ENCODE data around the gene BCAS3.

Gene BCAS3

DNA sequence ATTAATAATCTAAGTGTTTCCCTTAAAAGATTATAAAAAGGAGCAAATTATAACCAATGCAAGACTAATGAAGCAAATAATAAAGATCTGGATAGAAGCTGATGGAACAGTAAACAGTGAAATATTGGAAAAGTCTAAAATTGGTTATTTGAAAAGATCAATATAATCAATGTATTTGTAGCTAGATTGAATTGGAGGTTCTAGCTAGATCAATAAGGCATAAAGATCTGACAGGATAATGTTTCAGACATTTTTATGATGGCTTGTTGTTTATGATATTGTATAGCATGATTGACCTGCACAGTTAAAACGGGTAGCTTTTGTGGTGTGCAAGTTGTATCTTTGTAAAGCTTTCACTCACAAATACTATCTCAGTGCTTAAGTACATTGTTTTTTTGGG lies 245.3 kb downstream of the BCAS3 start:
- H3K9me2 ChIP-seq (replicated peaks; ENCODE audit: control insufficient read depth, low read length) = no peaks in the 10 kb centered on the region
- no peaks in the 10 kb centered on the region for H3K27me3 ChIP-seq (ENCODE audit: control insufficient read depth, low read length)
- H3K79me2 ChIP-seq (ENCODE audit: control insufficient read depth, low read length) = no peaks in the 10 kb centered on the region
- H3F3A ChIP-seq (ENCODE audit: control insufficient read depth, insufficient read depth) = no peaks in the 10 kb centered on the region
- no peak overlapping the region for H3K4me2 ChIP-seq (ENCODE audit: low read length)
- TF ChIP-seq EZH2phosphoT487 (IDR thresholded peaks at IDR 0.05; ENCODE audit: borderline replicate concordance, low read length) = no peak
- TF ChIP-seq, protein P1, sequence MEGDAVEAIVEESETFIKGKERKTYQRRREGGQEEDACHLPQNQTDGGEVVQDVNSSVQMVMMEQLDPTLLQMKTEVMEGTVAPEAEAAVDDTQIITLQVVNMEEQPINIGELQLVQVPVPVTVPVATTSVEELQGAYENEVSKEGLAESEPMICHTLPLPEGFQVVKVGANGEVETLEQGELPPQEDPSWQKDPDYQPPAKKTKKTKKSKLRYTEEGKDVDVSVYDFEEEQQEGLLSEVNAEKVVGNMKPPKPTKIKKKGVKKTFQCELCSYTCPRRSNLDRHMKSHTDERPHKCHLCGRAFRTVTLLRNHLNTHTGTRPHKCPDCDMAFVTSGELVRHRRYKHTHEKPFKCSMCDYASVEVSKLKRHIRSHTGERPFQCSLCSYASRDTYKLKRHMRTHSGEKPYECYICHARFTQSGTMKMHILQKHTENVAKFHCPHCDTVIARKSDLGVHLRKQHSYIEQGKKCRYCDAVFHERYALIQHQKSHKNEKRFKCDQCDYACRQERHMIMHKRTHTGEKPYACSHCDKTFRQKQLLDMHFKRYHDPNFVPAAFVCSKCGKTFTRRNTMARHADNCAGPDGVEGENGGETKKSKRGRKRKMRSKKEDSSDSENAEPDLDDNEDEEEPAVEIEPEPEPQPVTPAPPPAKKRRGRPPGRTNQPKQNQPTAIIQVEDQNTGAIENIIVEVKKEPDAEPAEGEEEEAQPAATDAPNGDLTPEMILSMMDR (IDR thresholded peaks at IDR 0.05; ENCODE audit: low read depth, low read length, poor library complexity, severe bottlenecking) = no peak
- no peak overlapping the region for H3K4me3 ChIP-seq (ENCODE audit: low read length)
- H3K36me3 ChIP-seq (ENCODE audit: control insufficient read depth, low read length) = no peaks in the 10 kb centered on the region
- H3K9me3 ChIP-seq (ENCODE audit: control insufficient read depth, insufficient read depth, low read length) = no peaks in the 10 kb centered on the region
- H4K20me1 ChIP-seq (ENCODE audit: control insufficient read depth, insufficient read depth, low read depth, low read length) = no peaks in the 10 kb centered on the region
- no peaks in the 10 kb centered on the region for H3K4me1 ChIP-seq (ENCODE audit: control insufficient read depth, low read length)
- H3K27ac ChIP-seq (ENCODE audit: low read depth, low read length) = no peak overlapping the region

DNA sequence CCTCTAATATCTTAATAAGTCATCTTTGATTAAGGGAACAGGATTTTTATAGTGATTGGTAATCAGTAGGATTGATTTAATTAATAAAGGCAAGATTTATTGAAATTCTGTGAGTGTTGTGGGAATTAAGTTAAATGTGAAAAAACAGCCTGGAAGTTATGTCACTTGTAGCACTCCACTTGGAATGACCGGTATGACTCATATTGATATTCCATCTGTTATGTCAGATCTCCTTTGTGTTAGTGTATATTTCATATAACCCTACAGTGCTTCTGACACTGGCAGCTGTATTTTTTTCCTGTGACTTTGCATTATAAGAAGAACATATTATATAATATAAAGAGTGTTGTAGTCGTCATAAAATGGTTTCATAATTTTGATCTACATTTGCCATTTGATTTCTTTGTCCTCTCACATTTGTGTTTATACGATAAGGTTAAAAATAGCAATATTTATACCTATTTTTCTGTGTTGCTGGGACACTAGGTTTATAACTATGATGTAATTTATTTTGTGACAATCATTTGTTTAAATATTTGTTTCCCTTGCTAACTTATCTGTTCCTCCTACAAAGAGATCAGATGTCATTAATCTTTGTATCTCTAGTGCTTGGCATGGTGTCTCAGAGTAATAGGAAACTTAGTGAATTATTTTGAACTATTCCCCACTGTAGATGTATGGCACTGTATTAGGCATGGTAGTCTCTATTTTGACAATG lies 249.0 kb downstream of the BCAS3 start:
- Histone ChIP-seq H3K27me3 (ENCODE audit: control insufficient read depth, low read length) (no peaks in the 10 kb centered on the region), H4K20me1 (ENCODE audit: control insufficient read depth, insufficient read depth, low read depth, low read length) (no peaks in the 10 kb centered on the region), H3K36me3 (ENCODE audit: control insufficient read depth, low read length) (no peaks in the 10 kb centered on the region), H3K4me2 (ENCODE audit: low read length) (no peak overlapping the region), H3K4me1 (ENCODE audit: control insufficient read depth, low read length) (no peaks in the 10 kb centered on the region), H3F3A (ENCODE audit: control insufficient read depth, insufficient read depth) (no peaks in the 10 kb centered on the region), H3K27ac (ENCODE audit: low read depth, low read length) (no peak overlapping the region), H3K4me3 (ENCODE audit: low read length) (no peak overlapping the region), H3K9me3 (ENCODE audit: control insufficient read depth, insufficient read depth, low read length) (no peaks in the 10 kb centered on the region), H3K79me2 (ENCODE audit: control insufficient read depth, low read length) (no peaks in the 10 kb centered on the region), H3K9me2 (replicated peaks; ENCODE audit: control insufficient read depth, low read length) (no peaks in the 10 kb centered on the region)
- TF ChIP-seq EZH2phosphoT487 (IDR thresholded peaks at IDR 0.05; ENCODE audit: borderline replicate concordance, low read length) = no peak
- TF ChIP-seq, protein P1 (IDR thresholded peaks at IDR 0.05; ENCODE audit: low read depth, low read length, poor library complexity, severe bottlenecking) = no peak

DNA sequence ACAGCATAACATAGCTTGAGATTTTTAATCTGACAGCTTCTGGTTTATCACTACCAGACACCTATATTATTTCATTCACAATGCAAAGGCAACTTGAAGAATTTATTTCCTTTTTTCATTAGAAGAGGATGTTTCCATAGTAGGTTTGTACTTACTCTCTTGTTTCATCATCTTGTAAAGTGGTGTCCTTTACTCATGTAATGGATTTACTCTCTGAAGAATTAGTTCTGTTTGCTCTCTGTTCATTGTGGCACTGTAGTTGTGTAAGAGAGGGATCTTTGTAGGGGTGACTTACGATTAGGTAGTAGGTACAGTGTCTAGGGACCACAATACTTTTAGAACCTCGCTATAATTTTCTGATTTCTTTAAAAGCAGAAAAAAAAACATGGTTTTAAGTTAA lies 256.1 kb downstream of the BCAS3 start:
- no peaks in the 10 kb centered on the region for H3F3A ChIP-seq (ENCODE audit: control insufficient read depth, insufficient read depth)
- TF ChIP-seq EZH2phosphoT487 (IDR thresholded peaks at IDR 0.05; ENCODE audit: borderline replicate concordance, low read length) = no peak
- TF ChIP-seq, protein P1 (IDR thresholded peaks at IDR 0.05; ENCODE audit: low read depth, low read length, poor library complexity, severe bottlenecking) = no peak
- H3K27ac ChIP-seq (ENCODE audit: low read depth, low read length) = no peak overlapping the region
- no peak overlapping the region for H3K4me2 ChIP-seq (ENCODE audit: low read length)
- no peaks in the 10 kb centered on the region for H3K36me3 ChIP-seq (ENCODE audit: control insufficient read depth, low read length)
- H3K9me3 ChIP-seq (ENCODE audit: control insufficient read depth, insufficient read depth, low read length) = no peaks in the 10 kb centered on the region
- H3K79me2 ChIP-seq (ENCODE audit: control insufficient read depth, low read length) = no peaks in the 10 kb centered on the region
- H4K20me1 ChIP-seq (ENCODE audit: control insufficient read depth, insufficient read depth, low read depth, low read length) = no peaks in the 10 kb centered on the region
- H3K4me3 ChIP-seq (ENCODE audit: low read length) = no peak overlapping the region
- no peaks in the 10 kb centered on the region for H3K27me3 ChIP-seq (ENCODE audit: control insufficient read depth, low read length)
- no peaks in the 10 kb centered on the region for H3K4me1 ChIP-seq (ENCODE audit: control insufficient read depth, low read length)
- no peaks in the 10 kb centered on the region for H3K9me2 ChIP-seq (replicated peaks; ENCODE audit: control insufficient read depth, low read length)

All from DOHH2 (cell line).